Pancreas (tissue), 10 donors: Measurements from ENCODE around the gene NGLY1. TPM values are rescaled to one million over a fixed set of nuclear protein-coding genes. Genes with fewer than 3 reads are reported as not detected.

Experiments
- ATAC-seq, 4 donors: fragments of 200-7000 bp; cut with Tn5 transposase; one replicate each; pipeline versions ENCODE4 v1.8.0 to v1.9.1; 2020; ENCODE audit warnings: mild to moderate bottlenecking in 4 of 4, moderate library complexity in 4 of 4
- DNase-seq, 6 donors: peaks; one replicate each; pipeline ENCODE4 v3.0.0-alpha.2; 2020
- FAIRE-seq: peaks from 2 replicates; lab custom pipeline; 2012; peaks lifted over from hg19 to GRCh38; lab: Jason Lieb, UNC
- H3K27ac ChIP-seq, 4 donors: fragments of 200-600 bp; sonication (generic); 1 replicate in 3 of 4; 2 replicates in 1 of 4; pipeline versions ENCODE4 v1.5.0 to v1.8.0; 2020
- H3K27me3 ChIP-seq, 4 donors: fragments of 200-600 bp; one replicate each; pipeline ENCODE4 v1.8.0; 2021
- H3K36me3 ChIP-seq, 3 donors: fragments of 200-600 bp; sonication (generic) in 1 of 3; one replicate each; pipeline versions ENCODE4 v1.5.0 to v1.8.0; 2020 to 2021
- H3K4me1 ChIP-seq, 3 donors: fragments of 200-600 bp; one replicate each; pipeline ENCODE4 v1.8.0; 2021
- H3K4me3 ChIP-seq, 4 donors: fragments of 200-600 bp; sonication (generic) in 2 of 4; one replicate each; pipeline versions ENCODE4 v1.5.0 to v1.8.0; 2020 to 2021
- H3K9me3 ChIP-seq, 4 donors: fragments of 200-600 bp; one replicate each; pipeline ENCODE4 v1.8.0; 2021
- CTCF ChIP-seq, 4 donors: fragments of 200-600 bp; sonication (generic) in 3 of 4; IDR thresholded peaks; one replicate each; pipeline versions ENCODE4 v1.5.0 to v1.8.0; 2021; ENCODE audit warnings: antibody characterized with exemption in 4 of 4
- WGBS, 2 donors: extraction: QIAGEN DNeasy Blood & Tissue Kit; methylation state at CpG; one replicate each; pipeline ENCODE4 v1.1.7; 2013; 5-methylcytosine and 5-hydroxymethylcytosine counted together
- intact Hi-C, 3 donors: fragments of 100-400 bp; cut with DNase I; formaldehyde crosslinking; loops; one replicate each; pipeline versions ENCODE4 v1.11.1 to v1.14.2; 2022
- polyA plus RNA-seq, 2 donors: library from polyadenylated mRNA; stranded (reverse); fragments of 200-250 nt; gene quantifications; one replicate each; pipeline ENCODE4 v1.2.3, GENCODE V29; 2013
- total RNA-seq, 6 donors: library from RNA; stranded (reverse); fragmentation: NEBNext Ultra II Directional in 4 of 6; extraction: Animal tissue kit (Norgen Biotek cat#: 25700) in 4 of 6; gene quantifications; one replicate each; pipeline versions ENCODE4 v1.2.1 to v1.2.4, GENCODE V29; 2021 to 2023
- donor health status: healthy with polysubstance abuse.
- donor health status: DM: no; HTN: no; CAD: no; lungs with moderate emphysema.
- donor health status: DM: no; HTN: no; CAD: no.
- donor health status: control.
- donor health status: control.
- donor health status: Bipolar disorder and iron deficiency.
- donor health status: DM: yes; HTN: yes; CAD: no.
- donor health status: DM: no; HTN: no; CAD: no.
- donor health status: DM: no; HTN: no; CAD: no.
- donor health status: DM: yes; HTN: yes; CAD: no.

NGLY1 gene
- total and polyA plus RNA-seq, 8 donors: 14.0 to 22.6 (median 21.9) TPM

- H3K36me3 ChIP-seq: peaks cover 0 to 7% (median 6%) of the 10 kb centered on the region in 3 donors
- 20 to 21% methylated on average over 3 of the region's 3 CpGs for WGBS, 2 donors
- peaks cover 5 to 13% (median 8%) of the 10 kb centered on the region in 3 donors for H3K4me1 ChIP-seq
- ATAC-seq: no peak
- no peaks in the 10 kb centered on the region for H3K9me3 ChIP-seq
- no peak for DNase-seq
- intact Hi-C loops: loop anchor here in 1 of 3 donors (10.0 kb wide), 1 partner anchor 117 kb away; the partner anchor contains the start of gene TOP2B
- H3K4me3 ChIP-seq: peak overlapping the region; percentile 71 to 96 (median 82)
- no peak for TF ChIP-seq CTCF (IDR thresholded peaks at IDR 0.05)
- no peaks in the 10 kb centered on the region for H3K27me3 ChIP-seq
- no peak overlapping the region for H3K27ac ChIP-seq
- FAIRE-seq: no peak
These were observed 1.3 kb downstream of the NGLY1 start for GRCh38 chr3:25781758-25782594.

GRCh38 chr3:25781145-25781757 is 2.0 kb downstream of the NGLY1 start:
- no peak for ATAC-seq
- no peak for FAIRE-seq
- Histone ChIP-seq H3K27me3 (no peaks in the 10 kb centered on the region), H3K4me3 (peak overlapping the region in 1 of 4 donors; percentile 86), H3K27ac (no peak overlapping the region), H3K36me3 (peaks cover 0 to 13% (median 7%) of the 10 kb centered on the region in 3 donors), H3K9me3 (no peaks in the 10 kb centered on the region), H3K4me1 (peaks cover 5 to 13% (median 8%) of the 10 kb centered on the region in 3 donors)
- intact Hi-C loops: loop anchor here in 1 of 3 donors (10.0 kb wide), 1 partner anchor 116 kb away; the partner anchor contains the start of gene TOP2B
- DNase-seq: no peak
- no peak for TF ChIP-seq CTCF (IDR thresholded peaks at IDR 0.05)
- WGBS, 2 donors: 85 to 87% methylated on average over 11 of the region's 11 CpGs

- no peaks in the 10 kb centered on the region for H3K9me3 ChIP-seq
- TF ChIP-seq CTCF (IDR thresholded peaks at IDR 0.05): no peak
- no peak overlapping the region for H3K27ac ChIP-seq
- FAIRE-seq: no peak
- WGBS, 2 donors: 91 to 95% methylated on average over 6 of the region's 6 CpGs
- H3K4me3 ChIP-seq: no peak overlapping the region
- ATAC-seq: no peak
- no peaks in the 10 kb centered on the region for H3K27me3 ChIP-seq
- peaks cover 0 to 13% (median 7%) of the 10 kb centered on the region in 3 donors for H3K36me3 ChIP-seq
- H3K4me1 ChIP-seq: peaks cover 5 to 13% (median 8%) of the 10 kb centered on the region in 3 donors
- intact Hi-C loops: loop anchor here in 1 of 3 donors (10.0 kb wide), 1 partner anchor 116 kb away; the partner anchor contains the start of gene TOP2B
- DNase-seq: no peak
These were observed 2.6 kb downstream of the NGLY1 start for GRCh38 chr3:25780618-25781017.

GRCh38 chr3:25775936-25776335 is 7.3 kb downstream of the NGLY1 start:
- intact Hi-C loops: no loop called here
- no peak for TF ChIP-seq CTCF (IDR thresholded peaks at IDR 0.05)
- Histone ChIP-seq H3K36me3 (peaks cover 0 to 18% (median 7%) of the 10 kb centered on the region in 3 donors), H3K27ac (no peak overlapping the region), H3K27me3 (no peaks in the 10 kb centered on the region), H3K9me3 (no peaks in the 10 kb centered on the region), H3K4me1 (peaks cover 0 to 3% (median 0%) of the 10 kb centered on the region in 3 donors), H3K4me3 (no peak overlapping the region)
- ATAC-seq (no peak), FAIRE-seq (no peak), DNase-seq (no peak)
- WGBS, 2 donors: 93 to 95% methylated on average over 2 of the region's 2 CpGs
